NCI-H2171 treated with DMSO at 0.1 percent for 48 hours (cell line): ENCODE measurements around the gene STXBP6.
"Not testable (repeated sequence)": the region's sequence is repeated elsewhere in the genome, so short reads cannot be mapped to it uniquely, and the experiment has no call there.

Experiments used
- DNase-seq: peaks from one replicate; lab custom pipeline; 2025; lab: John Stamatoyannopoulos, UW

The STXBP6 gene

GRCh38 chr14:24986206-24986893 is 63.6 kb downstream of the STXBP6 start:
- DNase-seq, result no peak

DNA sequence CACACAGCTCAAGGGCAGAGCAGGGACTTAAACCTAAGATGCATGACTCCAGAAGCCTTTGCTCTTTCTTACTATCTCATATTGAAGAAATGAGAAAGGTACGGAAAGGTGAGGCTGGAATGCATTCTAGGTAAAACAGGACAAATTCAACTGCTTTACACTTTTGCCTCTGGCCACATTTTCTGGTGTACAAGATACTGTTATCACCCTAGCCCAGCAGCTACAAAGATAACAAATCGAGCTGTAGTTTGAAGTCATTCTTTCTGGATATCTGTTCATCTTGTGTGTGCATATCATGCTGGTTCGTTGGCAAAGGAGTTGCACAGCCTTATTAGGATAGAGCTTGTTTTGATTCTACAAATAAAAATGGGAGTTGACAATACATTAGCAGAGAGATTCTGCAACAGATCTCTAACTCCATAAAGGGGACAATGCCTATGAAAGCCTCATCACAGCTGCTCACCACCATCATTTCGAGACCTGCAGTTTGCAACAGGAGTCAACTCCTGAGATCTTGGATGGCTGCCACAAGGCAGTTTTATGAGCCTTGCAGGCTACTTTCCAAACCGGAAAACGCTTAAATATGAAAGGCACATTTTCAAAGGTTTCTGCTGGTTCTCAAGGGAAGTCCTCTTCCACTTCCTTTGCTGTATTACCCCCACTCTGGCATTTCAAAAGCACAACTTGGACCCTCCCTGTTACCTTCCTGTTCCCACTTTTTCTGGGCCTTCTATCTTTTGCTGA is 64.9 kb downstream of the STXBP6 start:
- DNase-seq, result no peak

- no peak for DNase-seq
These were observed 67.3 kb downstream of the STXBP6 start for GRCh38 chr14:24982472-24983155.

DNA sequence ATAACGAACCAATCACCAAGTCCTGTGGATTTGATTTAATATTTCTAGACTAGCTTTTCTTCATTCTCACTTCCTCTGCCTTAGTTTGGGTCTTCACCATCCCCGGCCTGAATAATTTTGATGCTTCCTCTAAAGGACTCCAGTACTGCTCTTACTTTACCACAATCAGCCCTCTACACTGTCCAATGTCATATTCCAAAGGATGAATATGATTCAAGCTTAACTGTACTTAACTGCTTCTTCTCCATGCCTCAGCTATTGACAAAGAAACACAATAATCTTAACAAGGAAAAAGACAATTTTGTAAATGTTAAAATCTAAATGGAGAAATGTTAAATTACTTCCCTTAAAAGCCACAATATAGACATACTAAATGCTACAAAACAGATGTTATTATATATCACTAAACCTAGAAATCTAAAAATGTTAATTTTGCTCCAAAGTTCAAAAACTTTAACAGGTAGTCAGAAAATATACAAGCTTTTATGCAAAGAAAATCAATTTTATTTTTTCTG is 70.2 kb downstream of the STXBP6 start:
- no peak for DNase-seq

GRCh38 chr14:24978862-24979724 is 70.9 kb downstream of the STXBP6 start:
- no peak for DNase-seq

DNA sequence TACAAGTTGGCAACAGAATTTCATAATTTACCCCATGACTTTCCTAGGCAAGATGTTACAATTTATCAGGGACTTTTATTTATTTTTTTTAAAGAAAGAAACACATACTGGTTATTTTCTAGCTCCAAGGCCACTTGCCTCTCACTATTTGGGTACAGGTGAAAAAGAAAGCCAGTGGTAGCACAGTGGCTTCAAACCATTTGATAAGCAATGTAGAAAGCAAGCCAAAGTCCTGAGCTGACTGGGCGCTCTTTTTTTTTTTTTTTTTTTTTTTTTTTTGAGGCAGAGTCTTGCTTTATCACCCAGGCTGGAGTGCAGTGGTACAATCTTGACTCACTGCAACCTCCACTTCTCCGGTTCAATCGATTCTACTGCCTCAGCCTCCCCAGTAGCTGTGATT is 73.3 kb downstream of the STXBP6 start:
- DNase-seq, result no peak

GRCh38 chr14:24975393-24975792 is 74.6 kb downstream of the STXBP6 start:
- no peak for DNase-seq

GRCh38 chr14:24974591-24975374 is 75.2 kb downstream of the STXBP6 start:
- no peak for DNase-seq

DNA sequence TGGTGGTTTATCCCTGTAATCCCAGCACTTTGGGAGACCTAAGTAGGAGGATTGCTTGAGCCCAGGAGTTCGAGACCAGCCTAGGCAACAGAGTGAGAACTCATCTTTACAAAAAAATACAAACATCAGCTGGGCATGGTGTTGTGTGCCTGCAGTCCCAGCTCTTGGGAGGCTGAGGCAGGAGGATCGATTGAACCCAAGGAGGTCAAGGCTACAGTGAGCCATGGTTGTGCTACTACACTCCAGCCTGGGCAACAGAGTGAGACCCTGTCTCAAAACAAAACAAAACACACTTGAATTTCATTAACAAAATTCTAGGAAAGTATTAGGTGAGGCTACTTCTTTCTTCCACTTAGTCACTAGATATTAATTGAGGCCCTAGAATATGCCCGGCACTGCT is 77.1 kb downstream of the STXBP6 start:
- DNase-seq, result no peak

DNA sequence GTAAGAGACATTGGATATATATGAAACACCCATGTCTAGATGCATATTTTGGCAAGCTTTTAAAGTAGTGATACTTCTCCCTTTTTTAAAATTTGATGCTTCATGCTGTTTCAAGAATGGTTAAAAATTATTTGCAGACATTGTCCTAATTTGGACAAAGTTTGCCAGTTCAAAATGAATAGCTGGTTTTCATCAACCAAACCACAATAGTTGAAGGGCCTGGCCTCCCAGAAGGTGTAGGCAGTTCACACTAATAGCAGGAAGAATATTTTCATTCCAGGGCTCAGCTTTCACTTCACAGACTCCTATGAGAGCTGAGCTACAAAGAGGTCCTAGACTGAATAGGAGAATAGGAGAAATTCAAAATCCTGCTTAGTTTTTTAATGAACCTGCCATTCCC is 78.7 kb downstream of the STXBP6 start:
- DNase-seq, result no peak

GRCh38 chr14:24966579-24966964 is 83.4 kb downstream of the STXBP6 start:
- DNase-seq, result no peak

DNA sequence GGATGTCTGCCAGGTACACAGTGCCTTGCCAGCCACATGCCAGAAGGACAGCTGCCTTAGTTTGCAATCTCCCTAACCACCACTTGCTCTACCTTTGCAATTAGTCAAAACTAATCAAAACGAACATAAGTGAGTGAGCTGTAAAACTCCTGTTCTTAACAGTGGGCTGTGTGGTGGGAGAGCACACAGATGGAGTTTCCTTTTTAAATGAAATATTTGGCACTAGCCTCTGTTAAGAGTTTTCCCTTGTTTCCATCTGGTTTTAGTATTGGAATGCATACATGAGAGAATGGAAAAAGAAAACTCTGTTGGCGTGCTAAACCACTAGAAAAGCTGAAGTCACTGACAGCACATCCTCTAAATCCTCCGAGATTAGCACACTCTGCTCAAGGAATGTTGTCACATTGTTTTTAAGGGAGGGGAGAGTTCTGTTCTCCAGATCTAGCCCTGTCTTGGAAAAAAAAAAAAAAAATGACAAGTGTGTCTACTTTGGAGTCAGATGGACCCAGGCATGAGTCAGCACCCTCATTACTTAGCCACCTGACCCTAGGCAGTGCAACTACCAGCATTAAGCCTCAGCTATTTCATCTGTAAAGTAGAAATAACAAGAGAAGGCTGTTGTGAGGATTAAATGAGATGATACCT is 83.9 kb downstream of the STXBP6 start:
- no peak for DNase-seq

DNA sequence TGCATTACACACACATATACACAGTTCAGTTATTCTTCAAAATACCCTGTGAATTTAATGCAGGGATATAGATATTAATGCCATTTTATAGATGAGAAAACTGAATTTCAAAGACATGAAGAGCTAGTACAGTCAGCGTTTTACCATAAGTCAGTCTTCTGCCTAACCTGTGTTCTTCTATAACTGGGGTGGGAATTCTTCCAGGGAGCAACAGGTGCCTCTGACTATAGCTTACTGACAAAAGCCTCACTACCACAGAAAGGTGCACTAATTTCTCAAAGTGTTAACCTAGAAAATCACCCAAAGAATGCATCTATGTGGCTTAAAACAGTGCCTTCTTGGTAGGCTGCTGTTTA is 84.4 kb downstream of the STXBP6 start:
- DNase-seq, result no peak

- DNase-seq, result no peak
These were observed 85.4 kb downstream of the STXBP6 start for GRCh38 chr14:24964591-24964990.

- no peak for DNase-seq
These were observed 85.9 kb downstream of the STXBP6 start for GRCh38 chr14:24964048-24964447.

- not testable (repeated sequence) for DNase-seq
These were observed 87.8 kb downstream of the STXBP6 start for GRCh38 chr14:24962118-24962517.

DNA sequence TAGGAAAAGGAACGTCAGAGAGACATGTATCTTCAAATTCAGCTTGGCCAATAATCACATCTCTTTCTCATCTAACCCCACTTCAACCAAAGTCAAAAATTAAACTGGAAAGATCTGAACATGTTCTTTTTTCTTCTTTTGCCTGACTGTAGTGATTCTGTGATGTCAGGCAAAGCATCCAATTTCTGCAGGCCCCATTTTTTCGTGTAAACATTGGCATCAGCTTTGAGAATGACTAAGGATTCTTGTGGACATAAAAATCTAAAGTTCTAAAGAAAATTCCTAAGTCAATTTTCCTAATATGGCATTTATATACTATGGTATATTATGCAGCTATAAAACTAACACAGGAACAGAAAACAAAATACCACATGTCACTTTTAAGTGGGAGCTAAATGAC is 89.1 kb downstream of the STXBP6 start:
- DNase-seq, result no peak

GRCh38 chr14:24959791-24960331 is 90.1 kb downstream of the STXBP6 start:
- DNase-seq, result no peak

- no peak for DNase-seq
These were observed 91.7 kb downstream of the STXBP6 start for GRCh38 chr14:24958271-24958670.

DNA sequence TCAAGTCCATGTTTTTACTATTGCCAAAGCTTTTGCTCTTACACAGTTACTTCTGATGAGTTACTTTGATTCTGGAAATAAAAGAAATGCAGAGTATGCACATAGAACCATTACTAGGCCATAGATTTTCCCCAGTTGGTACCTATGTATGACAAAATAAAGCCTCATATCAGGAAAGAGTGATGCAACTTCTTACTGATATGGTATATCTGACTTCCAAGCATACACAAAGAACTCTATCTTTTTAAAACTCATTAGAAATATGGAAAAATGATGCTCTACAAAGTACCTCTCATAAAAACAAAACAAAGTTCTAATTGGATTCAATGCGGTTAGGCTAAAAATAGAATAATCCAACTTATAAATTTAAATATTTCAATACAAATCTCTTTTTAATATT is 92.1 kb downstream of the STXBP6 start:
- DNase-seq, result no peak
